Right kidney (tissue), 1 donor: ENCODE measurements around the gene LRP1-AS.

ENCODE experiments used
- DNase-seq: peaks from one replicate; pipeline ENCODE4 v3.0.0-alpha.2; 2016

Gene LRP1-AS

DNA sequence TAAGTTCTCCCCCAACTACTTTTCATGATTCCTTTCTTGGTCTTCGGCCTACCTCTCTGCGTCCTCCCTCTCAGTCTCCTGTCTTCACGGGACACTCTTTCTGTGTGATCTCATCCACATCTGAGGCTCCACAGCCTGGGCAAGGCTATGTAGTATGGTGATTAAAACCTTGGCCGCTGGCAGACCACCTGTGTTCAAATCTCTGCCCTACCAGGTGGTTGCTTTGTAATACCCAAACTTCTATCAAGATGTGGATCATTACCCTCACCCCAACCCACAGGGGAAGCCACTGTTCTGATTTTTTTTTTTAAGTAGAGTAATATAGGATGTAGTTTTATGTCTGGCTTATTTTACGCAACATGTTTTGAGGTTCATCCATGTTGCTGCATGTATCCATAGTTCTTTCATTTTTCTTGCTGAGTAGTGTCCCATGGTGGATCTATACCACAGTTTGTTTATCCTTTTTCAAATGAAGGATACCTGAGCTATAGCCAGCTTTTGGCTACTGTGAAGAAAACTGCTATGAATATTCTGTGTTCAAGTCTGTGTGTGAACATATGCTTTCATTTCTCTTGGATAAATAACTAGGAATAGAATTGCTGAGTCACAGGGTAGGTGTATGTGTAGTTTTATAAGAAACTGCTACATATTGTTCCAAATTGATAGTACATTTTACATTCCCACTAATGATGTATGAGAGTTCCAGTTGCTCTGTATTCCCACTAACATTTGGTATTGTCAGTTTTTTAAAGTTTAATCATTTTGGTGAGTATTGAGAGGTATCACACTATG is 27.9 kb downstream of the LRP1-AS start:
- DNase-seq, result no peak

DNA sequence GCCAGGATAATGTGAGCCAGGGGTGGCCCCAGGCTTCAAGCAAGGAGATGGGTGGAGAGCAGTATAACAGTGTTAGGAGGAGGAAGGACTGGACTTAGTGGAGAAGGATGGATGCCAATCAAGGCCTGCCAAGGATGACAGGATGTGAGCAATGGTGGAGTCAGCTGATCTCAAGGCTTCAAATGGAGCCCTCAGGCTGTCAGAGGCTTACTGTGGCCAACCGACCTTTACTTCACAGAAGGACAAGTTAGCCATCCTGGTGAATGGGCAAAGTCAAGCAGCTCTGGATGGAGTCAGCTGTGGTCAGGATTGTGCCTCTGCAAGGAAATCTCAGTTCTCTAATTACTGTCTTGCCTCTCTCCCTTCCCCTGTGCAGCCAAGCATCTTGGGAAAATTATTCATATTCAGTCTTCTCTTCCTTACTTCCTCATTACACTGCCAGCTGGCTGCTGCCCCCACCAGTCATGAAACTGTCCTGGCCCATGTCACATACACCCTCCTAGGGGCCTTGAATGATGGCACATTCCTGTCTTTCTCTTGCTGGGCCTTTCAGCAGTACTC is 28.6 kb downstream of the LRP1-AS start:
- no peak for DNase-seq

DNA sequence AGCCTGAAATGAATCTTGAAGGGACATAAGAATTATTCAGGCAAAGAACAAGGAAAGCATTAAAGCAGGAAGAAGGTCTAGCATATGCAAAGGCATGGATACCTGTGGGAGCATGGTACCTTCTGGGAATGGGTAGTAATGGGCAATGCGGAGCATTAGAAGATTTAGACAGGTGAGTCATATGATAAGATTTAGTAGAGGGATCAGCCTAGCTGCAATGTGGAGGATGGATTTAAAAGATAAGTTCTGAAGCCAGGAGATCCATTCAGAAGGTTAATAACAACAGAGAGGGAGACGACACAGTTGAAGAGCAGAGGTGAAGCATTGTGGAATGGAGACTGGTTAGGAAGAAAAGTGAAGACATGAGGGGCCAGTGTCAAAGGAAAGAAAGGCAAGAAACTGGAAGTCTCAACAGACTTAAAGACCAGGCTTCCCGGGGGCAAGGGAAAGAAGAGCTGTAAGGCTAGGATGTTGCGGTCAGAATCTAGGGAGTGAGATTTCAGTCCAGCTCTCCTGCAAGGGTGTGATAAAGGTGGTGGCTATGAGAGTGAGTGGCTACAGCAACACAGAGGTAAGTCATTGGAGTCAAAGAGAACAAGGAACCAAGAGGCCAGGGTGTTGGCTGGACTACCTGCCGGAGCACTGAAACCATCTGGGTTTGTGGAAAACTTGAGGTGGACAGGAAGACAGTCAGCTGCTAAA is 30.7 kb downstream of the LRP1-AS start:
- no peak for DNase-seq

DNA sequence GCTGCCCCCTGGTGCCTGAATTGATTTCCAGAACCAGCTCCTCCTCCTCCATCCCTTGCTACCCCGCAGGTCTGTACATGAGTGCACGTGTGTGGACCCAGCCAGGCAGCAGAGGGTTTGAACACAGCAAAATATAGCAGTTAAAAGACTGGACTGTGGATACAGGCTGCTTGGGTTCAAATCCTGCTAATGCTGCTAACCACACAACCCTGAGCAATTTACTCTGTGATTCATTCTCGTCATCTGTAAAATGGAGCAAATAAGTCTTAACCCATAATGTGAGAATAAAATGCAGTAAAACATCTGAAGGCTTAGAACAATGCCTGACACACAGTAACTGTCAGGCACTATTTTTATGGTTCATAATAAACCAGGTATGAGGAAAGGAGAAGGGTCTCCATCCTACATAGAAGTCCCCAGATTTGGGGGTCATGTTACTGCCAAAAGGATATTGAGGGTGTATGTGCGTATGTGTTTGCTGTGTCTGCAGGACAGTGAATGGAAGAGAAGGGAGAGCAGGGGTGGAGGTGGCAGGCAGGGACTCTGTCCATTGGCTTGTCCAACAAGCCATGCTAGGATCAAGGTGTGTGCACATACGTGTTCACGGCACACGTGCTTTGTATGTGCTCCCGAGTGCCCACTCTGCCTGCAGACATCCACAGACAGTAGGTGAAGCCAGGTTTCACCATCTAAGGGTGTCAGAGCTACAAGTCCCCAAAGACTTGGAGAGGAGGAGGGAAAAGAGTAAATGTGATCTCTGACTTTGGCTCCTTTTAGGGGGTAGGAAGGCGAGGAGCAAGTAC is 34.7 kb downstream of the LRP1-AS start:
- DNase-seq, result no peak

DNA sequence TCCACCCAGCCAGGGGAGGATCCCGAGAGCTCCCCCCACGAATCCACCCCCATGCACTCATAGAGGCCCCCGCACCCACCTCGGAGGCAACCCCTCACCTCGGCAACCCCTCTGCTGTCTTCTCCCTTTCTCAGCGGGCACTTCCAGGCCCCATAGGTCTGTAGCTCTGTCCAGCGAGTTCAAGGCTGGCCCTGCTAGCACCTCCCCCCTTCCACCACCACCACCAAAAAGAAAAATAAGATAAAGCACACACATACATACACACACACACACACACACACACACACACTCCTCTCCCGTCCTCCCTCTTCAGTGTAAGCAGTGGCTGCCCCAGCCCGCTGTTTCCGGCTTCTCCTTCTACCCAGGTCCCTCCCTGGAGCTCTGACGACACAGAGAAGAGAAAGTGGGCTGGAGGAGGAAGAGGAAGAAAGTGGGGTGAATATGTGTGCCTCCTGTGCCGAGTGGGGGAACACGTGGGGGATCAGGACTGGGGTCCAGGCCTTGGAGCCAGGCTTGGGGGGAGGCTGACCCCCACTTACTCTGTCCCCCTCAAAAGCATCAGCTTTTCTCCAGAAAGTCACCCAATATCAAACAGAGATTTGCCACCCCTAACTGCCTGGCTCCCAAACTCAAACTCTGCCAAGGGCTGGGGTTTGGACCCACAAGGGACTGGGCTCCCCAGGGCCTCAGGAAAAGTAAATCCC is 36.2 kb downstream of the LRP1-AS start, which contains the start of gene STAT6:
Gene STAT6 (minus strand): TSS at position 332 of the 704 bp plus-strand sequence. CDS start 3,084 bp downstream, outside the sequence.
- peak; percentile 82 for DNase-seq

DNA sequence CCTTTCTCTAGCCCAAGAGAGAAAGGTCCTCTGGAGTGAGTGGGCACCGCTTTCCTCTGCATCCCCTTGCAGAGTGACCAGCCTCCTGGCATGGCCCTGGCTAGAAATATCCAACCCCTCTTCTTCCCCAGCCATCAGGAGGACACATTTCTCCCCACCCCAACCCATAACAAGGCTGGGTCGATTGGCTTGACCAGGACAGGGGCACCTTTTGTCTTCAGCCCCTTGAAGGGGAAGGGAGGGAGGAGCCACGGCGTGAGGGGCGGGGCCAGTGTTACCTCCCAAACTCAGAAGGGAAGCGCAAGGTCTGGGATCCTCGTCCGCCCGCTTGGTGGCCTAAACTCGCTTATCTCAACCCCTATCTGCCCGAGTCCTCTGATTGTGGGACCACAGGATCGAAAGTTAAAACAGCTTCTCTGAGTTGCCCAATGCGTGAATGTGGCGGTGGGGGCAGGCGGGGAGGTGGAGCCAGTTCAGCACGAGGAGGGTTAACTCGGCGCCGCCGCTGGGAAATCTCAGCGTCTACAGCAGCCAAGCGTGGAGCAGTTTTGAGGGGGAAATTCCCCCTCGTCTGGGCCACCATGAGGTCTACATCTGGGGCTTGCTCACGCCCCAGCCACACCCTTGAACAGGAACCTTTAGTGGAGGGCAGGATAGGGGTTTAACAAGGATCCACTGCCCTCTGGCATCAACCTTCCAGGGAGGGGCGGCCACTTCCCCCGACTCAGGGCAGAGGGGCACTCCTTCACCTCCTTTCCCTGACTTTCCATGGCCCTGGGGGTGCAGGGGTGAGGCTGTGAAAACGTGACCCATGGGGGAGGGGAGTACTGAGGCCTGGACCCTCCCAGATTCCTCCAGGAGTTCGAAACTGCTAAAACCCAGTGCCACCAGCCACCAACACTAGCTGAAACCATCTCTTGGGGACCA is 37.1 kb downstream of the LRP1-AS start:
- peak; percentile 73 for DNase-seq

DNA sequence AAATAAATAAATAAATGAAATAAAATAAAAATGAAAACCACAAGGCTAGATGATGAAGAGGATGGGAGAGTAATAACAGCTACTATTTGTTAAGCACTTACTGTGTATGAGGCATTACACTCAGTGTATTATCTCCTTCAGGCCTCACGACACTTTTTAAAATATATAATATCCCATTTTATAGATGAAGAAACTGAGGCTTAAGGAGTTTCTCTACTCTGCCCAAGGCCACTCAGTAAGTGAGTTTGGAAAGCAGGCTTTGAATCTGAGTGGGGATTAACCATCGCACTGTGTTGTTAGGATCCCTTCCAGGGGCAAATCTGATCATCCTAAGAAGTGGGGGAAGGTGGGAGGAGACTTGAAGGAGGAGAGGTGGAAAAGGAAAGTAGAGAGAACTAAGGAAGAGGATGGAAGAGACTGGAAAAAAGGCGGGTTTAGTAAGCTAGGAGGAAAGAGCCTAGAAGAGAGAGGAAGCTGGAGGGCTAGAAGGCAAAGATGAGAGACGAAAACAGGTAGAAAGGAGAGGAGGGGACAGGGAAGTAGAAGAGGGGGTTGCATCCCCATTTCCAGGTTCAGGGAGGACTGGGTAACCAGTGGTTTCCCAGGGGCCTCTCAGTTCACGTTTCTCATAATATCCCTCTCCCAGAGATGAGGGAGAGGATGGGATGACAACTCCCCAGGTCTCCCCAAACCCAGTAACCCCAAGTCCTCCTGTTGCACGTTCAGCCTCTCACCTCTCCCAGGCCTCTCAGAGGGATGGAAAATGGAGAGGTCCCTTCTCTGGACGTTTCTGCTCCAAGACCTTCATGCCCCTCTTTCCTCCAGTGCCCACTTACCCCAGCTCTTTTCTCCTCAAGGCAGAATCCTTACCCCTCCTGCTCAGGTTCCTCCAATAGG is 38.0 kb downstream of the LRP1-AS start:
- DNase-seq, result no peak

DNA sequence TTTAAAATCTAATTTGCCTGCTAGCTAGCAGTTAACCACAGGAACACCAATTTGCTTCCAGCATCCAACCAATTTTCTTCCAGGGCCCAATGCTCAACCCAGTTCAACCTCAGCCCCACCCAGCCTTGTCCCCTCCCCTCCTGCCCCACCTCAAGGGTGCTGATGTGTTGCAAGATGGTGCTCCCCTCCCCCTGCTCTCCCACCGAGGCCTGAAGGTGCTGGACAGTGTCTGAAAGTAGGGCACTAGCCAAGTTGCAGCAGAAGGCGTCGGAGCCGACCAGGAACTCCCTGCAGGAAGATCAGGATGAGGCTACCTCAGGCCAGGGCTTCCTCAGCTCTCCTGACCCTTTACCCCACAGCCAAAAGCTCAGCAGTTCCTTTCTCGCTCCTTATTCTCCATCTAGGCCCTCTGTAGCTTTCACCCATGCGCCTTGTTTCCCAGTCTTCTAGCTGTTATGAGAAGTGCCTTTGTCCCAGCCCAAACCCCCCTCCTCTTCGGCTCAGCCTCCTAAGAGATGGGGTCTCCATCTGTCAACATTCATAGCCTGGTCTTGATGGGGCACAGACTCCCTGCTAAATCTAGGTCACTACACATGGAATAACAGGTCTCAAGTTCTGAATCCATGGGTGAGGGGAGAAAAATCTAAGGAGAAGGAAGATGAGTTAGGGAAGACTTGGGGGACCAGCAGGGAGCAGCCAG is 39.8 kb downstream of the LRP1-AS start:
- DNase-seq, result no peak

DNA sequence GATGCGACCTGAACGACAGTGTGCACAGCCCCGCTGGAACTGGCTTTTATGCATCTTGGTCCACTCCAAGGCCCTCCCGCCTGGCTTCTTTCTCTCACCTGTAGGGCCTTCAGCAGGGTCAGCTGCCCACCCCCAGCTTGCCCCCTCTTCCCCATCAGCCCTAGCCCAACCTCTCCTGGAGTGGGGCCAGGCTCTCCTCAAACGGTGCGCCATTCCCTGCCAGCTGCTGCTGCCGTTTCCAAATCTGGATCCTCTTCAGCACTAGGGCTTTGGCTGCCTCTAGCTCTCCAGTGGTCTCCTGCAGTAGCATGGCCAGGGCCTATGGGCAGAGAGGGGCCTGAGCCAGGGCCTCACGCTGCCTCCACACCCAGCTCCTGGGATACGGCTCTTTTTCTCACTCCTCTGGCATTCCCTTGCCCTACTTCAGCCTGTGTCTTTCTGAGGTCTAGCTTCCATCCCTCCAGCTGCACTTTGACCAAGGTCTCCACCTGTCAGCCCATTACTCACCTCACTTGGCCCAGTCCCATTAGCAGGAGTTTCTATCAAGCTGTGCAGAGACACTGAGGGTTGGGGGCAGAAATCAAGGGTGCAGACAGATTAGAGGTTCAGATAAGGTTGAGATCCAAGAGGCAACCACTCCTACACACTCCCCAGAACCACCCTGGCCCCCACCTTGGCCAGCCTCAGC is 41.3 kb downstream of the LRP1-AS start:
- DNase-seq, result no peak

DNA sequence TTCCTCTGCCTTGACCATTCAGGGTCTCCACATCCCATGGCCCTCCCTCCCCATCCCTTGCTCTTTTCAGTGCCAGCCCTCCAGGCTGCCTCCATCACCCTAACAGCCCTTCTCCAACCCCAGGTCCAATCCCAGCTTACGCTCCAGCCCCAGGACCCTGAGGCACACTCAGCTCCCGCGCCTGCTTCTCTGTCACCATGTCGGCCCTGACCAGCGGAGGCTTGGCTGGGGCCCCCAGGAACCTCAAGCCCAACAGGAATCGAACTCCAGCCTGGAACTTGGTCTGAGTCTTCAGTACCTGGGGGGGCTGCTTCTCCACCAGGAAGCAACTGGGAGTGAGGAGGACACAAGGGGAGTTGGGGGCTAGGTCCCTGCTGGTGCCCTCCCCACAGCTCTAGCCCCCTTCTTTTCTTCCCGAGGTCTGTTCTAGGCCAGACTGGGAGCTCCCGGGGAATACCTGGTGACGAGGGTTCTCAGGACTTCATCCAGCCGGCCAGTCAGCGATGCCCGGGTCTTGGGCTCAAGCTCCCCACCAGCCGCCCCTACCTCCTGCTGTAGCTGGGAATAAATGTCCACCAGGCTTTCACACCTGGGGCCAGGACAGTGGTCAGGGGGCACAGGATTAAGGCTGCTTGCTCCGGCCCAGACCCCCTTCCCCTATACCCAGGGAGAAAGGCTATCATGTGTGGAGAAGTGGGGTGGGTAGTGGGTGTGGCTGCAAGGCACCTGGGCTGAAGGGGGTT is 42.2 kb downstream of the LRP1-AS start:
- DNase-seq, result no peak

DNA sequence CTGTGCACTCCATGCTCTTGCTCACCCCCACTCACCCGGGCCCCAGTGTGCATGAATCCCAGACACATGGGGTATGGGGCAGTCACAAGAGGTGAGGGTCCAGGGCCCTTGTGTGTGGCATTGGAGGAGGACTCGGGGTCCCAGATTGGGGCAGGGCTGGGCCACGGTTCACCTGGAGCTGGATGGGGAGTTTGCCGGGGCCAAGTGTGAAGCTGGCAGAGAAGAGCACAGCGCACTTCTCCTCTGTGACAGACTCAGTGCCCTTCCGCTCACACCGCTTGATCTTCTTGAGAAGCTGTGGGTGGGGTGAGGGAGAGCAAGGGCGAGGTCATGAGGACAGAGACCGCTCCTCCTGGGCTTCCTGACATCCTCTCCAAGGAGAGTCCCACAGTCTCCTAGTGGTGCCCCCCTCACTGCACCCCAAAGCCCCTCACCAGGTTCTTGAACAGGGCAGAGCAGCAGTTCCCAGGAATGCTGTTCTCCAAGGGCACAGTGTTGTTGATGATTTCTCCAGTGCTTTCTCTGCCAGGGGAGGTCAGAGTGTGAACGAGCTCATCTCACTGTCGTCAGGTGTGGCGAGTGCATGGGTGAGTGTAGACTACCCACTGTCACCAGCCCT is 43.0 kb downstream of the LRP1-AS start:
- DNase-seq, result no peak

DNA sequence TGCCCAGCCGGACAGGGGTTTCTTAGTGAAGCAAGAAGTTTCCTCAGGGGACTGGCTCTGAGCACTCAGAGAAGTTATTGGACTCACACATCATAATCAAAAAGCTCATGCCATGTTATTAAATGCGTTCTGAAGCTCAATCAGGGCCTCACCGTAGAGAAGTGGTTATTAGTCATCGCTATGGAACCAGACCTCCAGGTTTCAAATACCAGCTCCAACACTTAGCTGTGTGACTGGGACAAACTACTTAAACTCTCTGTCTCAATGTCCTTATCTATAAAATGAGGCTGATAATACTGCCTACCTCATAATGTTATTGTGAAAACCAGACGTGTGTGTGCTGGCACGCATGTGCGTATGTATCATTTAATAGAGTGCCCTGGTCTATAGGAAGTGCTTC is 43.6 kb downstream of the LRP1-AS start:
- DNase-seq, result no peak

DNA sequence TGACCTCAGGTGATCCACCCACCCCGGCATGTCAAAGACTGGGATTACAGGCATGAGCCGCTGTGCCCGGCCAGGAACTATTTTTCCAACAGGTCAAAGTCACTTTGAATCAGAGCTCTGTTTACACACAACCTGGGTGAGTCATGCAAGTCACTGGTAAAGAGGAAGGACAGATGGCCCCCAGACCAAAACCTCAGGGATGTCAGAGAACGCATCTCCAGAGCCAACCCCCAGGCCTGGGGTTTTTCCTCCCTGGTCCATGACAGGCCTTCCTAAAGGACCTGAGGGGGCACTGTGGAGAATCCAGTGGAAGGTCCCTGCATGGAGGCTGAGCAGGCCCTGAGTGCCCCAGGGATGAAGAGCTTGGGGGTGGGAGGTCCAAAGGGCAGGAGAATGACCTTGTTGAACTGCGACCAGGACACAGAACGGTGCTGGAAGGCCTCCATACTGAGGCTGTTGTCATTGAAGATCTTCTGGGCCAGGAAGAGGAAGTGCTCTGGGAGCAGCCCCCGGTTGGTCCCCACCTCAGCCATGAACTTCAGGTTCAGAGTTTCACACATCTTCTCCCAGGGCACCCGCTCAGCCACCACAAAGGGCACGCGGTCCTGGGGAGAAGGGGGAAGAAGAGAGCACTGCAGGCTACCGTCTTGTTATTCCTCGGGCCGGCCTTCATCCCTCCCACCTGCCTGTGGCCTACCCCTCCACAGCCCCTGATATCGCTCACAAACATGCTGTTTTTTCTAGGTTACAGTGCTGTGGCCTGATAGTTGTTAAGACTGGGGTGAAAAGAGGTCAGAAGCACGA is 45.3 kb downstream of the LRP1-AS start:
- DNase-seq, result no peak

DNA sequence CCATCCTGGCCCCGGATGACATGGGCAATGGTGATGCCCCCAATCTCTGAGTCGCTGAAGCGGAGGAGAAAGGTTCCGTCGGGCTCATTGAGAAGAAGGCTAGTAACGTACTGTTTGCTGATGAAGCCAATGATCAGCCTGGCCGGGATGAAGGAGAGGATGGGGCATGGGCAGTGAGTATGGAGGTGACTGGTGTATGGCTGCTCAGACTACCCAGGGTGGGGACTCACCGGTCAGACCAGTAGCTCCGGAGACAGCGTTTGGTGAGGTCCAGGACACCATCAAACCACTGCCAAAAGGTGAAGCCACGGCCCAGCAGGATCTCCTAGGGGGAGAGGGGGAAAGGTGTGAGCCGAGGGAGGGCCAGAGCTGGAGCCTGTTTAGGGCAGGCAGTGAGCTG is 47.7 kb downstream of the LRP1-AS start:
- no peak for DNase-seq

DNA sequence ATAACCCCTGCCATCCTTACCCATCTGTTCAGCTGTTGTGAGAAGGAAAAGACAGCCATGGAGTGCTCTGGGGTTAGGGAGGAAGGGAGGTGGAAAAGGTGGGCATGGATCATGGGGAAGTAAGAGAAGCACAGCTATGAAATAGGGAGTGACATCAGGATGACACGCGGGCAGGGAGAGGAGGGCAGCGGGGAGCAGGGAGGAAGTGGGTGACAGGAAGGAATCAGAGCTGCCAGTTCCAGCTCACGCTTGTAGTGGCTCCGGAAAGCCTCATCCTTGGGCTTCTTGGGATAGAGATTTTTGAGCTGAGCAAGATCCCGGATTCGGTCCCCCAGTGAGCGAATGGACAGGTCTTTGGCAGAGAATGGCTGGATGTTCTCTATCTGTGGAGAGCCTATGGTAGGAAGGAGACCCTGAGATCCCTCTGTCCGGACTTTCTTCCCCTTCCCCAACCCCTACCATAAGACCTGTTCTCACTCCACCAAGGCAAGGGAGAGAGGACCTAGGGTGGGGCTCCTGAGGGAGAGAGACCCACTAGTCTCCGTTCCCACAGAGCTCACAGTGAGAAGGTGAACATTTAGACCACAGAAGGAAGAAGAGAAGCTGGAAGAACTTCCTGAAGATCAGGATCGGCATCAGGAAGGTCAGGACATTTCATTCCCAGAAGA is 48.2 kb downstream of the LRP1-AS start:
- no peak for DNase-seq

DNA sequence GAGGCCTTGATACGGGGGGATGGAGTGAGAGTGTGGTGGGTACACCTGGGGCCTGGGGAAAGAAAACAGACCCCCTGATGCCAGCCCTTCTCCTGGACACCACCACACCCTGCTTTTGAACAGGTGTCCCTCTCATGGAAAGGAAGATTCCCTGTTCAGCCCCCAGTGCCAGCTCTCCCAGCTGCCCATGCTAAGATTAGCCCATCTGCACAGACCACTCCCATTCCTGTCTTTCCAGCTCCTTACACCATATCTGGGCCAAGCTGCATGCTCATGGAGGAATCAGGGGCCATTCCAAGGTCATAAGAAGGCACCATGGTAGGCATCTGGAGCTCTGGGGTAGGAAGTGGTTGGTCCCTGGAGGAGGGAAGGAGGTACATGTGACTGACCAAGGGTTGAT is 48.9 kb downstream of the LRP1-AS start:
- no peak for DNase-seq
